Keratinocyte (primary cell): ENCODE measurements around the gene ANKS1A.

Experiments used
- EZH2 ChIP-seq: IDR thresholded peaks from one replicate; pipeline ENCODE4 v1.6.1; 2012; ENCODE audit warnings: inconsistent platforms, mild to moderate bottlenecking, low read length, moderate library complexity
- TF ChIP-seq, protein P1 (sequence below), 3 experiments: IDR thresholded peaks in 1 of 3; conservative IDR thresholded peaks in 1 of 3; optimal IDR thresholded peaks in 1 of 3; 2 replicates in 2 of 3; 3 replicates in 1 of 3; pipeline versions ENCODE3 to v1.5.1; 2011; ENCODE audit warnings: low read length in 3 of 3, mild to moderate bottlenecking in 3 of 3, moderate library complexity in 2 of 3, control low read depth in 1 of 3, inconsistent platforms in 1 of 3; ENCODE audit not compliant: insufficient read depth in 2 of 3; ENCODE audit errors: extremely low read depth in 1 of 3

DNA sequence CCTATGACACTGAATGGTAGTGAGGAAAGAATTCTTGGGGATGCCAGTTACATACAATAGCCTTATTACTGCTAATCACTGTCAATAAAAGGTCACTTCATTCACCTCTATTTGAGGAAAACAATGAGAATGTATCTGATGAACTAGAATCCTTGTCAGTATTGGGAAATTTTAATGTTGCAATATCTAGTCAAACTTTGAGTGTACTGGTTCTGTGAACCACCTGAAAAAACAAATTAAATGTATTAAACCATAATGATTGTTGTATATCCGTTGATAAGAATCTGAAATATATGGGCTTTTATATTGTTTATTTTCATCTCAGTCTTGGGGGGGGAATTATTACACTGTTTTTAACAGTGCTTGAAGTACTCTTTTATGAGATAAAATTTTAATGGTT lies 11.8 kb upstream of the ANKS1A start:
- no peak for TF ChIP-seq EZH2
- TF ChIP-seq, protein P1, sequence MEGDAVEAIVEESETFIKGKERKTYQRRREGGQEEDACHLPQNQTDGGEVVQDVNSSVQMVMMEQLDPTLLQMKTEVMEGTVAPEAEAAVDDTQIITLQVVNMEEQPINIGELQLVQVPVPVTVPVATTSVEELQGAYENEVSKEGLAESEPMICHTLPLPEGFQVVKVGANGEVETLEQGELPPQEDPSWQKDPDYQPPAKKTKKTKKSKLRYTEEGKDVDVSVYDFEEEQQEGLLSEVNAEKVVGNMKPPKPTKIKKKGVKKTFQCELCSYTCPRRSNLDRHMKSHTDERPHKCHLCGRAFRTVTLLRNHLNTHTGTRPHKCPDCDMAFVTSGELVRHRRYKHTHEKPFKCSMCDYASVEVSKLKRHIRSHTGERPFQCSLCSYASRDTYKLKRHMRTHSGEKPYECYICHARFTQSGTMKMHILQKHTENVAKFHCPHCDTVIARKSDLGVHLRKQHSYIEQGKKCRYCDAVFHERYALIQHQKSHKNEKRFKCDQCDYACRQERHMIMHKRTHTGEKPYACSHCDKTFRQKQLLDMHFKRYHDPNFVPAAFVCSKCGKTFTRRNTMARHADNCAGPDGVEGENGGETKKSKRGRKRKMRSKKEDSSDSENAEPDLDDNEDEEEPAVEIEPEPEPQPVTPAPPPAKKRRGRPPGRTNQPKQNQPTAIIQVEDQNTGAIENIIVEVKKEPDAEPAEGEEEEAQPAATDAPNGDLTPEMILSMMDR (optimal IDR thresholded peaks at IDR 0.05 in 1 of 3, IDR thresholded peaks at IDR 0.05 in 1 of 3, conservative IDR thresholded peaks at IDR 0.05 in 1 of 3; ENCODE audit: extremely low read depth in 1 of 3, insufficient read depth in 2 of 3, low read length in 3 of 3): no peak
